HG02642 (cell line): Measurements from ENCODE around the gene DNAJC9.
"Not testable (repeated sequence)": the region's sequence is repeated elsewhere in the genome, so short reads cannot be mapped to it uniquely, and the experiment has no call there.

Source experiments
- ATAC-seq: cut with Tn5 transposase; IDR thresholded peaks from one replicate; pipeline ENCODE4 v1.9.1; 2021; ENCODE audit warnings: mild to moderate bottlenecking; ENCODE audit not compliant: unreplicated experiment, poor library complexity

Gene DNAJC9

GRCh38 chr10:73246646-73247508 lies at the start of gene DNAJC9:
Gene DNAJC9 (minus strand): TSS chr10:73247255. CDS start chr10:73247189, 66 bp downstream.
- ATAC-seq, result peak; percentile 86

GRCh38 chr10:73293461-73293860 lies 46.4 kb upstream of the DNAJC9 start:
- no peak for ATAC-seq

- ATAC-seq, result no peak
These were observed 42.9 kb upstream of the DNAJC9 start for GRCh38 chr10:73289958-73290357.

- ATAC-seq, result no peak
These were observed 40.4 kb upstream of the DNAJC9 start for GRCh38 chr10:73287441-73287840.

GRCh38 chr10:73281097-73281496 lies 34.0 kb upstream of the DNAJC9 start:
- ATAC-seq, result no peak

- ATAC-seq, result no peak
These were observed 17.4 kb upstream of the DNAJC9 start for GRCh38 chr10:73264423-73264822.

- ATAC-seq, result no peak
These were observed 16.8 kb upstream of the DNAJC9 start for GRCh38 chr10:73263693-73264347.

GRCh38 chr10:73262880-73263555 lies 16.0 kb upstream of the DNAJC9 start:
- ATAC-seq, result no peak

GRCh38 chr10:73262105-73262730 lies 15.2 kb upstream of the DNAJC9 start:
- no peak for ATAC-seq

GRCh38 chr10:73261362-73261995 lies 14.4 kb upstream of the DNAJC9 start:
- ATAC-seq, result no peak

- ATAC-seq, result not testable (repeated sequence)
These were observed 11.6 kb upstream of the DNAJC9 start for GRCh38 chr10:73258612-73259011.

- no peak for ATAC-seq
These were observed 6.1 kb upstream of the DNAJC9 start for GRCh38 chr10:73253225-73253555.

GRCh38 chr10:73252445-73253224 lies 5.6 kb upstream of the DNAJC9 start, which contains the start of gene MRPS16:
Gene MRPS16 (minus strand): TSS chr10:73252644. CDS start chr10:73252482, 162 bp downstream.
- ATAC-seq, result peak; percentile 85

- peak; percentile 49 for ATAC-seq
These were observed 4.8 kb upstream of the DNAJC9 start for GRCh38 chr10:73251683-73252444.

GRCh38 chr10:73248259-73248724 lies 1.2 kb upstream of the DNAJC9 start:
- ATAC-seq, result no peak

- ATAC-seq, result no peak
These were observed 629 bp upstream of the DNAJC9 start for GRCh38 chr10:73247509-73248258.

- ATAC-seq, result no peak
These were observed 771 bp downstream of the DNAJC9 start for GRCh38 chr10:73246322-73246645.

GRCh38 chr10:73244866-73245477 lies 2.1 kb downstream of the DNAJC9 start:
- ATAC-seq, result no peak
